GM08714 (cell line): ENCODE measurements around the gene MAPK8IP1.

ENCODE experiments used
- H3K4me3 ChIP-seq: fragments of 200-500 bp; sonication (Bioruptor generic); 2 replicates; pipeline ENCODE4 v1.5.1; 2014; ENCODE audit warnings: mild to moderate bottlenecking, low read length, inconsistent platforms
- ZNF274 ChIP-seq: IDR thresholded peaks from 2 replicates; pipeline ENCODE4 v1.6.1; 2012; ENCODE audit warnings: mild to moderate bottlenecking, low read depth, low read length

Gene MAPK8IP1

DNA sequence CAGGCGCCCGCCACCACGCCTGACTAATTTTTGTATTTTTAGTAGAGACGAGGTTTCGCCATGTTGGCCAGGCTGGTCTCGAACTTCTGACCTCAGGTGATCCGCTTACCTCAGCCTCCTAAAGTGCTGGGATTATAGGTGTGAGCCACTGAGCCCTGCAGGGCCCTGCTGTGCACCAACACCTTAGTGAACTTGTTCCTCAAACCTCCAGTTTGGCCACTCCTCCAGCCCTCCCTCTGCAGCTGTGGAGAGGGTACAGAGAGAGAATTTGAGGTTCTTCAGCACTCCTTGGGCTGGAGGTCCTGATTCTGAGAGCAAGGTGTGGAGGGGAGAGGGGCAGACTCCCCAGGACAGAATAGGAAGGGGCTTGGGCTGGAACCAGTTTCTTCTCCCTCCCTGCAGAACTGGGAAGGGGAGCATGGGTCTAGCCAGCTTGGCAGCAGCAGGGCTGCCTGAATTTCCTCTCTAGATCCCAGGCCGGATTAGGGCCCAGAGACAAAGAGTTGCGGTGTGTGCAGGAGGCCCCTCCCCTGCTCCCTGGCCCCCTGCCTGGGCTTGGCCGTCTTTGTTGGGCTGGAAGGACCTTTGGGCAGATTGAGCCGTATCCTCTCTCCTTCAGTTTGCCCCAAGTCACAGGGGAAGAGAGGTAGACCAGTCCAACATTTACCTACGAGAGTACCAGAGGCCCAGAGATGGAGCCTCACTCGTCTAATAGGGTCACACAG is 34.5 kb downstream of the MAPK8IP1 start:
- TF ChIP-seq ZNF274 = no peak
- H3K4me3 ChIP-seq = no peak overlapping the region

GRCh38 chr11:45920531-45921477 is 35.4 kb downstream of the MAPK8IP1 start:
- TF ChIP-seq ZNF274 = no peak
- no peak overlapping the region for H3K4me3 ChIP-seq

DNA sequence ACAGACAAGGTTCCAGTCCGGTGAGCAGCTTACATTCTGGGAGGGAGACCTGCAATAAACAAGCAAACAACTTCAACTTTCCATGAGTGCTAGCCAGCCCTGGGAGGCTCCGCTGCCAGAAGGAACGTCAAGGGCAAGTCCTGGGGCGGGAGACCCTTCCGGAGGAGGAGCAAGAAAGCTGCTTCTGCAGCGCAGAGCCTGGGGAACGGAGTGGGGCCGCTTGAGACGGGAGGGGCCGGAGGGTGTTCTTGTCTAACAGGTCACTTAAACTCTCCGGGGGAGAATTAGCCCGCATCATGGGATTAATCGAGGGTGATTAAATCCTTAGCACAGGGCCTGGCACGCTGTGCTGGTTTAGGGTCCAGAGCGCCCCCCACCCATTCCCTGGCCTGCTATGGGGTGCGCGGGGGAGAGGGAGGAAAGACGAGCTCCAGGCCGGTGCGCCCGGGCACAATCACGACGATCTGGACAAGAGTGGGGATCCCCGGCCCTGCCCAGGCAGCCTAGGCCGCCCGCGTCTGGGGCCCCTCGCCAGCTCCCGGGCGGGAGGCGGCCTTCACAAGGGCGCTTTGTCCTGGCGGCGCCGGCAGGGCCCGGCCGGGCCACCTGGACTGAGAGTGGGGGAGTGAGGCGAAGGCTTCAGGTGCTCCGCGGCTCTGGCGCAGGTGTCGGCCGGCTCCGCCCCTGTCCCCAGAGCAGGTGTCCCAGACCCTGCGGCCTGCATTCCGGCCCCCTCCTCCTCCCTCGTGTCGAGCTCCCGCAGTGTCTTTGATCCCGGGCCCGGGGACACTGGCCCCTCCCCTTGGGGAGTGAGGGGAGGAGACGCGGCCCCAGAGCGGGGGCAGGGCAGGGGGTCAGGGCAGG is 36.3 kb downstream of the MAPK8IP1 start:
- TF ChIP-seq ZNF274 = no peak
- H3K4me3 ChIP-seq = no peak overlapping the region

DNA sequence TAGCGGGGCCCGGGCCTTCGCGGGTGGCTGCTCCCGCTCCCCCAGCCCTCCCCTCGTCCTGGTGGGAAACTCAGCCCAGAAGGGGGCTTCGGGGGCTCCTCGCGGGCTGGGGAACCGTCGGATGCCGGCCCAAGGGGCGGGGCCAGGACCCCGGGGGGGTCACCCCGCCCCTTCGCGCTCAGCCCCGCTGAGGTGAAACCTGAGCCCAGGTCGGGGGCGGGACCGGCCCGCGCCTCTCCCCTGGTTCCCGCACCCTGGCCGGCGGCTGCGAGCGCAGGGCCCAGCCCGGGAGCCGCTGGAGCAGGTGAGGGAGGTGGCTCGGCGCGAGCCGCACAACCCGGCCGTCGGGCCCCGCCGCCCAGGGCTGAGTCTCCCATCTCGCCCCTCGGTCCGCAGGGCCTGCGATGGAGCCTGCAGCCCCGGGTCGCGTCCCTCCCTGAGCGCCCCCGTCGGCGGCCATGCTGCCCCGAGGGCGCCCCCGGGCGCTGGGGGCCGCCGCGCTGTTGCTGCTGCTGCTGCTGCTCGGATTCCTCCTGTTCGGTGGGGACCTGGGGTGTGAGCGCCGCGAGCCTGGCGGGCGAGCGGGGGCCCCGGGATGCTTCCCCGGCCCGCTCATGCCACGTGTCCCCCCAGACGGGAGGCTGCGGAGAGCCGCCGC is 37.1 kb downstream of the MAPK8IP1 start, which contains the start of gene LARGE2:
TSS of gene LARGE2 (plus strand) at position 232 of the 658 bp plus-strand sequence. CDS start at position 459, 227 bp downstream.
- no peak for TF ChIP-seq ZNF274
- no peak within 1 kb of the TSS for H3K4me3 ChIP-seq

GRCh38 chr11:45924036-45924915 is 38.8 kb downstream of the MAPK8IP1 start:
- H3K4me3 ChIP-seq = no peak overlapping the region
- TF ChIP-seq ZNF274 = no peak

DNA sequence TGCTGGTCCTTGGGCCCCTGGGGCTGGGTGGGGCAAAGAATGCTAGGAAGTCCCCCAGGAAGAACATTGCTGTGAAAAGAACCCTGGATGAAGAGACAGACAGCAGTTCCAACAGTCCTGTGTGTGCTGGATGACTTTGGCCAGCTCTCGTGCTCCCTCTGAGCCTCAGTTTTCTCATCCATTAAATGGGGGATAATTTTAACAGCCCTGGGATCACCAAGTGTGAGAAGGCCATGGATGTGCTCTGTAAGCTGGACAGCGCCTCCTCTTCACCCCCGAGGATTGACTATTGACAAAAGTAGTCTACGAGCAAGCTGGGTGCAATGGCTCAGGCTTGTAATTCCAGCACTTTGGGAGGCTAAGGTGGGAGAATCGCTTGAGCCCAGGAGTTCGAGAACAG is 39.5 kb downstream of the MAPK8IP1 start:
- no peak for TF ChIP-seq ZNF274
- H3K4me3 ChIP-seq = no peak overlapping the region

- TF ChIP-seq ZNF274 = no peak
- no peak overlapping the region for H3K4me3 ChIP-seq
Observed at GRCh38 chr11:45925550-45925949, 40.1 kb downstream of the MAPK8IP1 start.

GRCh38 chr11:45926001-45926401 is 40.5 kb downstream of the MAPK8IP1 start:
- TF ChIP-seq ZNF274 = no peak
- no peak overlapping the region for H3K4me3 ChIP-seq

GRCh38 chr11:45926536-45927331 is 41.3 kb downstream of the MAPK8IP1 start:
- no peak overlapping the region for H3K4me3 ChIP-seq
- TF ChIP-seq ZNF274 = no peak

GRCh38 chr11:45927332-45927683 is 41.9 kb downstream of the MAPK8IP1 start:
- no peak for TF ChIP-seq ZNF274
- H3K4me3 ChIP-seq = no peak overlapping the region

- no peak overlapping the region for H3K4me3 ChIP-seq
- TF ChIP-seq ZNF274 = no peak
Observed at GRCh38 chr11:45927684-45928413, 42.4 kb downstream of the MAPK8IP1 start.
